ENCODE data around the gene FGFR3.

Gene FGFR3

DNA sequence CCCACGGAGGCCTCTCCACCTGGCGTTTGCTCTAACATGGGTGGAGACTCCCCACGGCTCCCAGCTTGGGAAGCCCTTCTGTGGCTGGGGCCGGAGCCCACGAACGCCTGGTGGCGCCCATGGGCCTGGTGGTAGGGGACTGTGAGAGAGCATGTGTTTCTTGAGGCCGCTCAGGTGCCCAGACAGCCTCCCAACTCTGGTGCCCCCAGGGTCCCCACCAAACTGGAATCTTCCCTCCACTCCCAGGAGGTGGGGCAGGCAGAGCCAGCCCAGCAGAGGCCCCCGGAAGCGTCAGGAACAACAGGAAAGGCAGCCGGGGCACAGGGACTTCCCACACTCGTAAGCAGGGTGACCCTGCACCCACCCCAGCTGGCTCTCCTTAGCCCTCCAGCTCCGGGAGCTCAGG, 33.3 kb upstream of the FGFR3 start:
- no peak overlapping the region for H3K4me3 ChIP-seq (replicated peaks; ENCODE audit: low read depth, low read length)
- DNase-seq (ENCODE audit: low read depth): no peak
- TF ChIP-seq, protein P1, sequence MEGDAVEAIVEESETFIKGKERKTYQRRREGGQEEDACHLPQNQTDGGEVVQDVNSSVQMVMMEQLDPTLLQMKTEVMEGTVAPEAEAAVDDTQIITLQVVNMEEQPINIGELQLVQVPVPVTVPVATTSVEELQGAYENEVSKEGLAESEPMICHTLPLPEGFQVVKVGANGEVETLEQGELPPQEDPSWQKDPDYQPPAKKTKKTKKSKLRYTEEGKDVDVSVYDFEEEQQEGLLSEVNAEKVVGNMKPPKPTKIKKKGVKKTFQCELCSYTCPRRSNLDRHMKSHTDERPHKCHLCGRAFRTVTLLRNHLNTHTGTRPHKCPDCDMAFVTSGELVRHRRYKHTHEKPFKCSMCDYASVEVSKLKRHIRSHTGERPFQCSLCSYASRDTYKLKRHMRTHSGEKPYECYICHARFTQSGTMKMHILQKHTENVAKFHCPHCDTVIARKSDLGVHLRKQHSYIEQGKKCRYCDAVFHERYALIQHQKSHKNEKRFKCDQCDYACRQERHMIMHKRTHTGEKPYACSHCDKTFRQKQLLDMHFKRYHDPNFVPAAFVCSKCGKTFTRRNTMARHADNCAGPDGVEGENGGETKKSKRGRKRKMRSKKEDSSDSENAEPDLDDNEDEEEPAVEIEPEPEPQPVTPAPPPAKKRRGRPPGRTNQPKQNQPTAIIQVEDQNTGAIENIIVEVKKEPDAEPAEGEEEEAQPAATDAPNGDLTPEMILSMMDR (IDR thresholded peaks at IDR 0.05; ENCODE audit: low read length, missing control alignments): no peak

DNA sequence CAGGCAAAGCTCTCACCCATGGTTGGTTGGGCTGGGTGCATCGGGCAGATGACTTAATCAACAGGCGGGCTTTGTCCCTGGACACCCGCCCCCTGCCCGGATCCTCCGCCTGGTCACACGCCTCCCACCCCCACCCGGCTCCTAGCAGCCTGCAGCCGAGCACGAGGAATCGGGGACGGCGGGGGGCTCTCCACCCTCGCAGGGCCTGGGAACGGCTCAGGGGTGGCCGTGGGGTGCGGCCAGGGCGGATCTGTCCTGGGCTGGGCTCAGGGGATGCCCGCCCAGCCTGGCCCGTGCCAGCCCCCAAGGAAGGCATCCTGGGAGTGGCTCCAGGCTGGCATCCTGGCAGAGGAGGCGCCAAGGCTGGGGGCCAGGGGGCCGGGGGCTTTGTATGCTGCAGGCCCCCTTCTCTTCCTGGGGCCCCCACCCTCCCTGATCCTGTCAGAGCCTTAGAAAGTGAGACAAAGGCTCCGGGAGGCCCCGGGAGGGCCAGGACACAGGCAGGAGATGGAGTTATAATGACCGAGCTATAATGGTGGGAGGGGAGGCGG, 32.5 kb upstream of the FGFR3 start:
- H3K4me3 ChIP-seq (replicated peaks; ENCODE audit: low read depth, low read length): no peak overlapping the region
- TF ChIP-seq, protein P1 (IDR thresholded peaks at IDR 0.05; ENCODE audit: low read length, missing control alignments): no peak
- DNase-seq (ENCODE audit: low read depth): no peak

DNA sequence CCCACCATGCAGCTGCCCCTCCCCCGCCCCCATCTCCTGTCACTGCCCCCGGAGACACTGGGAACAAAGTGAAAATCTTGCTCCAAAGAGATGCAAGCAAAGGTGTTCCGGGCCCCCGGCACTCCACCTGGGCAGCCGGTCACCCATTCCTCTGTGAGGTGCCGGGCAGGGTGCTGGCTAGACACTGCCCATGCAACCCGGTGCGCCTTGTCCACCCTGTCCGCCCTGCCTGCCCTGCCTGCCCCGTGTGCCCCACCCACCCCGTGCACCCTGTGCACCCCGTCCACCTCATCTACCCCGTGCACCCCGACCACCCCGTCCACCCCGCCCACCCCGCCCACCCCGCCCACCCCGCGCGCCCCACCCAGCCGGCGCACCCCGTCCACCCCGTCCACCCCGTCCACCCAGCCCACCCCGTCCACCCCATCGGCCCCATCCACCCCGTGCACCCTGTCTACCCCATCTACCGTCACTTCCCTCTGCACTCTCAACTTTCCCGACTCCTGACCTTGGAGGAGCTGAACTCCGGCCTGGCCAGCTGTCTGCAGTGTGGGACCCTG, 31.9 kb upstream of the FGFR3 start:
- TF ChIP-seq, protein P1 (IDR thresholded peaks at IDR 0.05; ENCODE audit: low read length, missing control alignments): no peak
- DNase-seq (ENCODE audit: low read depth): no peak
- no peak overlapping the region for H3K4me3 ChIP-seq (replicated peaks; ENCODE audit: low read depth, low read length)

DNA sequence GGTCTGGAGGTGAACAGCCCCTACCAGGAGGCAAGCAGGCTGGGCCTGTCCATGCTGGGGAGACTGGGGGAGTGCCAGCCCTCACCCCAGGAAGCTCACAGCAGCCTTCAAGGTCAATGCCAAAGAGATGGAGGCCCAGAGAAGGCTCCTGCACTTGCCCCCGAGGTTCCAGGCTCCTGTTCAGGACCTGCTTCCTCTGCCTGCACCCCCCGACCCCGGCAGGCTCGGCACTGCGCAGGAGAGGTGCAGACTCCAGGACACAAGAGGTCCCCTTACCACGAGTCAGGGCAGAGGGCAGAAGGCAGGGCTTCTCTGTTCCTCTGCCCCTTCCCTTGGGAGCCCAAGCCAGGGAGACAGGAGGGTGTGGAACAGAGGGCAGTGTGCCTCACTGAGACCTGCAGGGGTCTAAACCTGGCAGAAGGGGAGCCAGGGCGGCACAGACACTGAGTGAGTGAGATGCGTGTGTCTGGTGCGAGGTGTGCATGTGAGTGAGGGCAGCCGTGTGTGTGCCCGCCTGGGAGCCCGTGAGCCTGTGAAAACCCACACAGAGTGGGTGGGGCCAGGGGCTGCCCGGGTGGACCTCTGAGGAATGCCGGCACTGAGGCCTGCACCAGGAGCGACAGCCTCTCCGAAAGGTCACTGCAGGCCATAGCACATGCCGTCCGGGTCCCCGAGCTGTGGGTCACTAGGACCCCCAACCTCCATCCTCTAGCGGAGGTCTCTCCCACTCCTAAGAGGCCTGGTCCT, 30.7 kb upstream of the FGFR3 start:
- TF ChIP-seq, protein P1 (IDR thresholded peaks at IDR 0.05; ENCODE audit: low read length, missing control alignments): no peak
- DNase-seq (ENCODE audit: low read depth): no peak
- no peak overlapping the region for H3K4me3 ChIP-seq (replicated peaks; ENCODE audit: low read depth, low read length)

DNA sequence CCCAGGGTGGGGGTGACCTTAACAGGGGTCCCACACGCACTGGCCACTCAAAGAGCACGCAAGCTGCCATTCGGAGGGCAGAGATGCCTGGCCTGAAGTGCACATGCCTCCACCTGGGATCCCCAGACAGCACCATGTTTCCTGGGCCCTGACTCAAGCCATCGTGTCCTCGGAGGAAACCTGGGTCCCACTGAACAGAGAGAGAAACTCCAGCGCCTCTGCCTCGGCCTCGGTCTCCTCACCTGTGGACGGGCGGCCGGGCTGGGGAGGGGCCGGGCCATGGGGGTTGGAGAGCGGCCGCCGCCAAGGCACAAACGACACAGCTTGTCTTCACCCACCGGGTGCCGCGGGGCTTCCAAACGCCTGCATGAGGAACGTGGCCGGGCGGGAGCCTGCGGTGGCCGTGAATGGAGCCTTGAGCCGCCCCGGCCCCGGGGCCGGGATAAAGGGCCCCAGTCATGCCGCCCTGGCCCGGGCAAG, 30.0 kb upstream of the FGFR3 start:
- no peak overlapping the region for H3K4me3 ChIP-seq (replicated peaks; ENCODE audit: low read depth, low read length)
- TF ChIP-seq, protein P1 (IDR thresholded peaks at IDR 0.05; ENCODE audit: low read length, missing control alignments): no peak
- DNase-seq (ENCODE audit: low read depth): no peak

DNA sequence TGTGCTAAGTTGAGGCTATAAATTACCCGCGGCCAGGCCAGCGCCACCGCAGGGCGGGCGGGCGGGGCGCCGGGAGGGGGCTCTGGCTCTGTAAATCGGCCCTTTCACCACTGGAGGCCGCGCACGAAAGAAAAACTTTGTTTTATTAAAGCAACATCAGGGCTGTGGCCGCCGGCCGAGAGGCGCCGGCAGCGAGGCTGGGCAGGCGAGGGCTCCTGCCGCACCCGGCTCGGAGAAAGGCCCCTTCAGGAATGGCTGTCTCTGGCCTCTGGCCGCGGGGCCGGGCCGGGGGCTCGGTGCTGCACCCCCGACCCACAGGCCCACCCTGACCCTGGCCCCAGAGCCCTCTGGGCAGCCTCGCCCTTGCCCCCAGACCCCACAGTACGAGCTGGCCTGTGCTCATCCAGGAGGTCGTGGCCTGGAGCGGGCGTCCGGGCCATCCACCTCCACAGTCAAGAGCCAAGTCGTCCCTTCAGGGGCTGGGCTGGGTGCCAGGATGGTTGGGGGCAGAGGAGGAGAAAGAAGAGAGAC, 29.5 kb upstream of the FGFR3 start:
- DNase-seq (ENCODE audit: low read depth): peak; percentile 39
- no peak overlapping the region for H3K4me3 ChIP-seq (replicated peaks; ENCODE audit: low read depth, low read length)
- TF ChIP-seq, protein P1 (IDR thresholded peaks at IDR 0.05; ENCODE audit: low read length, missing control alignments): no peak
